ENCODE results near the gene LRRN3. TPM values are rescaled to one million over a fixed set of nuclear protein-coding genes. Genes with fewer than 3 reads are reported as not detected.

LRRN3 gene
- total and polyA plus RNA-seq, 2 experiments from 2014 or later = 0.41 to 0.43 TPM

GRCh38 chr7:111094419-111094818, 3.5 kb downstream of the LRRN3 start:
- Histone ChIP-seq H3K9ac (no peak overlapping the region), H3K79me2 (ENCODE audit: insufficient read depth) (no peaks in the 10 kb centered on the region), H3F3A (ENCODE audit: insufficient read depth) (no peaks in the 10 kb centered on the region), H3K9me3 (ENCODE audit: low read depth) (no peaks in the 10 kb centered on the region), H4K20me1 (ENCODE audit: insufficient read depth) (no peaks in the 10 kb centered on the region), H3K4me3 (no peak overlapping the region), H3K27ac (no peak overlapping the region), H3K4me1 (ENCODE audit: insufficient read depth) (peaks cover 7% of the 10 kb centered on the region), H3K27me3 (replicated peaks; ENCODE audit: insufficient read depth) (no peaks in the 10 kb centered on the region), H3K4me2 (ENCODE audit: unreplicated experiment) (no peak overlapping the region), H3K9me2 (ENCODE audit: insufficient read depth) (no peaks in the 10 kb centered on the region), H3K36me3 (ENCODE audit: low read depth) (no peaks in the 10 kb centered on the region), H2AFZ (no peak overlapping the region)
- TF ChIP-seq EZH2 (IDR thresholded peaks at IDR 0.05; ENCODE audit: insufficient read depth, poor library complexity, severe bottlenecking) = no peak
- TF ChIP-seq EZH2phosphoT487 (IDR thresholded peaks at IDR 0.05; ENCODE audit: insufficient read depth, low read depth) = no peak
- DNase-seq = no peak
- WGBS, 2 experiments (ENCODE audit: low coverage in 1 of 2, low lambda C conversion rate in 2 of 2, missing lambda C conversion rate in 2 of 2) = 50 to 65% methylated on average over 1 of the region's 1 CpG
- in situ Hi-C loops (cut with MboI) = no loop called here

- 96 to 98% methylated on average over 3 of the region's 3 CpGs for WGBS, 2 experiments (ENCODE audit: low coverage in 1 of 2, low lambda C conversion rate in 2 of 2, missing lambda C conversion rate in 2 of 2)
- Histone ChIP-seq H4K20me1 (ENCODE audit: insufficient read depth) (no peaks in the 10 kb centered on the region), H3F3A (ENCODE audit: insufficient read depth) (no peaks in the 10 kb centered on the region), H3K9me2 (ENCODE audit: insufficient read depth) (no peaks in the 10 kb centered on the region), H3K4me2 (ENCODE audit: unreplicated experiment) (no peak overlapping the region), H3K9ac (no peak overlapping the region), H3K27me3 (replicated peaks; ENCODE audit: insufficient read depth) (no peaks in the 10 kb centered on the region), H3K4me1 (ENCODE audit: insufficient read depth) (peaks cover 7% of the 10 kb centered on the region), H3K4me3 (no peak overlapping the region), H3K9me3 (ENCODE audit: low read depth) (no peaks in the 10 kb centered on the region), H3K36me3 (ENCODE audit: low read depth) (no peaks in the 10 kb centered on the region), H3K27ac (no peak overlapping the region), H3K79me2 (ENCODE audit: insufficient read depth) (no peaks in the 10 kb centered on the region), H2AFZ (no peak overlapping the region)
- no peak for DNase-seq
- no peak for TF ChIP-seq EZH2 (IDR thresholded peaks at IDR 0.05; ENCODE audit: insufficient read depth, poor library complexity, severe bottlenecking)
- no peak for TF ChIP-seq EZH2phosphoT487 (IDR thresholded peaks at IDR 0.05; ENCODE audit: insufficient read depth, low read depth)
- in situ Hi-C loops (cut with MboI) = no loop called here
Observed at GRCh38 chr7:111096997-111097396, 6.1 kb downstream of the LRRN3 start.

- no peak for TF ChIP-seq EZH2 (IDR thresholded peaks at IDR 0.05; ENCODE audit: insufficient read depth, poor library complexity, severe bottlenecking)
- TF ChIP-seq EZH2phosphoT487 (IDR thresholded peaks at IDR 0.05; ENCODE audit: insufficient read depth, low read depth) = no peak
- H3K27ac ChIP-seq = no peak overlapping the region
- H3K79me2 ChIP-seq (ENCODE audit: insufficient read depth) = no peaks in the 10 kb centered on the region
- DNase-seq = peak; percentile 70
- H3K4me3 ChIP-seq = no peak overlapping the region
- H3K4me2 ChIP-seq (ENCODE audit: unreplicated experiment) = no peak overlapping the region
- no peaks in the 10 kb centered on the region for H3K9me3 ChIP-seq (ENCODE audit: low read depth)
- H3F3A ChIP-seq (ENCODE audit: insufficient read depth) = no peaks in the 10 kb centered on the region
- in situ Hi-C loops (cut with MboI) = no loop called here
- peaks cover 7% of the 10 kb centered on the region for H3K4me1 ChIP-seq (ENCODE audit: insufficient read depth)
- no peaks in the 10 kb centered on the region for H4K20me1 ChIP-seq (ENCODE audit: insufficient read depth)
- H3K9me2 ChIP-seq (ENCODE audit: insufficient read depth) = no peaks in the 10 kb centered on the region
- H3K36me3 ChIP-seq (ENCODE audit: low read depth) = no peaks in the 10 kb centered on the region
- H3K9ac ChIP-seq = no peak overlapping the region
- WGBS, 2 experiments (ENCODE audit: low coverage in 1 of 2, low lambda C conversion rate in 2 of 2, missing lambda C conversion rate in 2 of 2) = 49% methylated on average over 10 of the region's 10 CpGs
- H3K27me3 ChIP-seq (replicated peaks; ENCODE audit: insufficient read depth) = no peaks in the 10 kb centered on the region
- no peak overlapping the region for H2AFZ ChIP-seq
Observed at GRCh38 chr7:111098011-111098925, 7.3 kb downstream of the LRRN3 start.

- TF ChIP-seq EZH2 (IDR thresholded peaks at IDR 0.05; ENCODE audit: insufficient read depth, poor library complexity, severe bottlenecking) (no peak), EZH2phosphoT487 (IDR thresholded peaks at IDR 0.05; ENCODE audit: insufficient read depth, low read depth) (no peak)
- H3K4me2 ChIP-seq (ENCODE audit: unreplicated experiment) = no peak overlapping the region
- H3K27me3 ChIP-seq (replicated peaks; ENCODE audit: insufficient read depth) = no peaks in the 10 kb centered on the region
- no peak overlapping the region for H3K9ac ChIP-seq
- no peak for DNase-seq
- peaks cover 7% of the 10 kb centered on the region for H3K4me1 ChIP-seq (ENCODE audit: insufficient read depth)
- no peaks in the 10 kb centered on the region for H3F3A ChIP-seq (ENCODE audit: insufficient read depth)
- no peak overlapping the region for H3K27ac ChIP-seq
- no peaks in the 10 kb centered on the region for H3K36me3 ChIP-seq (ENCODE audit: low read depth)
- H3K9me2 ChIP-seq (ENCODE audit: insufficient read depth) = no peaks in the 10 kb centered on the region
- WGBS, 2 experiments (ENCODE audit: low coverage in 1 of 2, low lambda C conversion rate in 2 of 2, missing lambda C conversion rate in 2 of 2) = 4 to 13% methylated on average over 1 of the region's 1 CpG
- H3K4me3 ChIP-seq = no peak overlapping the region
- in situ Hi-C loops (cut with MboI) = no loop called here
- no peaks in the 10 kb centered on the region for H3K79me2 ChIP-seq (ENCODE audit: insufficient read depth)
- no peaks in the 10 kb centered on the region for H4K20me1 ChIP-seq (ENCODE audit: insufficient read depth)
- H3K9me3 ChIP-seq (ENCODE audit: low read depth) = no peaks in the 10 kb centered on the region
- H2AFZ ChIP-seq = no peak overlapping the region
Observed at GRCh38 chr7:111098926-111099250, 8.0 kb downstream of the LRRN3 start.

Data from GM23248 (cell line).